K562 (cell line): ENCODE data around the gene UNC13A. TPM values are rescaled to one million over a fixed set of nuclear protein-coding genes. Genes with fewer than 3 reads are reported as not detected.

Experiments used
- ATAC-seq: fragments of 200-7000 bp; cut with Tn5 transposase; 3 replicates; pipeline ENCODE4 v1.9.1; 2020; ENCODE audit warnings: moderate library complexity
- BruUV-seq: library from RNA; stranded (reverse); fragments of 400-500 nt; replicated peaks from 2 replicates; lab custom pipeline; 2021; lab: Mats Ljungman, UMichigan
- CTCF ChIA-PET: fragments of 300-600 bp; formaldehyde crosslinking; extraction: SDS; loops from one replicate; lab custom pipeline; 2021; ENCODE audit warnings: low intra/inter-chr PET ratio; lab: Yijun Ruan, JAX
- POLR2A ChIA-PET: fragments of 300-600, 350-650 bp; sonication (Branson Sonifier 250); formaldehyde crosslinking; extraction: SDS; loops from one replicate; lab custom pipeline; 2021; ENCODE audit warnings: antibody characterized with exemption, inconsistent platforms; lab: Yijun Ruan, JAX
- DNase-seq, 4 experiments: peaks; one replicate each; pipeline versions ENCODE4 v3.0.0 to v3.0.0-alpha.2; 2011 to 2018; ENCODE audit warnings: low spot score in 3 of 4, mixed read lengths in 3 of 4; ENCODE audit errors: extremely low read depth in 1 of 4
- FAIRE-seq: peaks from 2 replicates; lab custom pipeline; 2011; peaks lifted over from hg19 to GRCh38; lab: Jason Lieb, UNC
- H2AFZ ChIP-seq: 2 replicates; pipeline ENCODE4 v1.6.0; 2011; ENCODE audit warnings: low read depth, low read length, control low read depth, inconsistent platforms
- H3K27ac ChIP-seq: fragments of 200-600 bp; 3 replicates; pipeline ENCODE4 v1.8.0; 2011; ENCODE audit warnings: low read depth, mild to moderate bottlenecking, control low read depth, inconsistent platforms, low read length, moderate library complexity, mixed read lengths; ENCODE audit errors: extremely low read depth
- H3K27me3 ChIP-seq, 2 experiments: fragments of 300-600 bp in 1 of 2; 2 replicates in 1 of 2; 3 replicates in 1 of 2; pipeline versions ENCODE4 v1.6.0 to v1.8.0; 2011; ENCODE audit warnings: inconsistent platforms in 2 of 2, low read length in 2 of 2, mild to moderate bottlenecking in 1 of 2, mixed read lengths in 1 of 2, moderate library complexity in 1 of 2; ENCODE audit not compliant: control insufficient read depth in 2 of 2, insufficient read depth in 2 of 2
- H3K36me3 ChIP-seq: fragments of 300-600 bp; 3 replicates; pipeline ENCODE4 v1.8.0; 2011; ENCODE audit warnings: mild to moderate bottlenecking, low read length, inconsistent platforms; ENCODE audit not compliant: control insufficient read depth, insufficient read depth
- H3K4me1 ChIP-seq, 2 experiments: fragments of 200-600 bp in 1 of 2; replicated peaks in 1 of 2; 2 replicates in 1 of 2; 3 replicates in 1 of 2; pipeline versions ENCODE4 v1.5.1 to v1.8.0; 2011; ENCODE audit warnings: inconsistent platforms in 2 of 2, low read length in 2 of 2, mild to moderate bottlenecking in 1 of 2, mixed read lengths in 1 of 2, moderate library complexity in 1 of 2; ENCODE audit not compliant: control insufficient read depth in 2 of 2, insufficient read depth in 2 of 2
- H3K4me2 ChIP-seq: 2 replicates; pipeline ENCODE4 v1.6.1; 2011; ENCODE audit warnings: low read length, control low read depth, inconsistent platforms, mixed read lengths; ENCODE audit not compliant: insufficient read depth
- H3K4me3 ChIP-seq: fragments of 200-600 bp; sonication (generic), shearing (Covaris generic); 2 replicates; pipeline ENCODE4 v1.5.1; 2016; ENCODE audit warnings: control low read depth, inconsistent platforms
- H3K79me2 ChIP-seq: fragments of 200-600 bp; 3 replicates; pipeline ENCODE4 v1.8.0; 2011; ENCODE audit warnings: low read length, inconsistent platforms; ENCODE audit not compliant: control insufficient read depth, insufficient read depth
- H3K9ac ChIP-seq, 2 experiments: 2 replicates each; pipeline versions ENCODE4 v1.6.0 to v1.6.1; 2011; ENCODE audit warnings: low read depth in 2 of 2, low read length in 2 of 2, control low read depth in 1 of 2, inconsistent platforms in 1 of 2, mild to moderate bottlenecking in 1 of 2, mixed read lengths in 1 of 2; ENCODE audit not compliant: insufficient read depth in 1 of 2
- H3K9me1 ChIP-seq: one replicate; pipeline ENCODE4 v1.6.0; 2011; ENCODE audit warnings: inconsistent platforms, mild to moderate bottlenecking, low read length, moderate library complexity; ENCODE audit not compliant: control insufficient read depth, insufficient read depth
- H3K9me3 ChIP-seq: replicated peaks from 2 replicates; pipeline ENCODE4 v1.5.1; 2011; ENCODE audit warnings: low read depth, low read length, inconsistent platforms; ENCODE audit not compliant: control insufficient read depth, insufficient read depth
- H4K20me1 ChIP-seq: replicated peaks from 2 replicates; pipeline ENCODE4 v1.6.1; 2011; ENCODE audit warnings: low read length, inconsistent platforms, mixed read lengths; ENCODE audit not compliant: control insufficient read depth, insufficient read depth
- HIVEP1 ChIP-seq: fragments of 250-450 bp; sonication (Bioruptor Pico); IDR thresholded peaks from 2 replicates; pipeline ENCODE4 v1.4.0; 2020; ENCODE audit warnings: mild to moderate bottlenecking
- PRDM10 ChIP-seq: fragments of 450-650 bp; IDR thresholded peaks from 2 replicates; pipeline ENCODE4 v1.6.1; 2018; ENCODE audit not compliant: partially characterized antibody
- SRSF3 ChIP-seq: fragments of 200-400 bp; formaldehyde crosslinking; IDR thresholded peaks from 2 replicates; pipeline ENCODE4 v1.6.1; 2016; ENCODE audit warnings: mild to moderate bottlenecking, low read length, moderate library complexity; ENCODE audit not compliant: insufficient read depth
- ZBTB33 ChIP-seq: sonication (generic); formaldehyde crosslinking; IDR thresholded peaks from 2 replicates; pipeline ENCODE4 v1.8.1; 2023; ENCODE audit warnings: mild to moderate bottlenecking, missing genetic modification reagents
- WGBS: fragments of 100-300 bp; shearing (Covaris generic); methylation state at CpG from one replicate; pipeline ENCODE4 v1.1.6; 2016; ENCODE audit warnings: low coverage, mixed read lengths; ENCODE audit not compliant: insufficient coverage; ENCODE audit errors: missing lambda C conversion rate; 5-methylcytosine and 5-hydroxymethylcytosine counted together
- in situ Hi-C: fragments of 300-500 bp; cut with MboI; formaldehyde crosslinking; loops from 4 replicates; pipeline ENCODE4 v1.15.0; 2018; ENCODE audit warnings: inconsistent platforms, mixed read lengths
- intact Hi-C: fragments of 100-400 bp; cut with micrococcal nuclease; formaldehyde crosslinking; loops from 2 replicates; pipeline ENCODE4 v1.14.2; 2022
- polyA plus RNA-seq, 8 experiments: library from polyadenylated mRNA; depleted of rRNA in 4 of 8; stranded (reverse) in 5 of 8; unstranded in 3 of 8; fragments of >200 nt; fragmentation: Nextera tagmentation in 2 of 8; fragmentation: Illumina TruSeq in 1 of 8; extraction: Ambion mirVana in 2 of 8; extraction: Trizol in 1 of 8; gene quantifications; 2 replicates each; pipeline versions ENCODE4 v1.2.1 to v1.2.3, GENCODE V29; 2011 to 2014; ENCODE audit warnings: inconsistent platforms in 1 of 8, missing spikeins in 1 of 8
- total RNA-seq, 7 experiments: library from RNA; depleted of rRNA in 6 of 7; stranded (reverse); fragments of >200 nt in 6 of 7; fragmentation: Illumina TruSeq in 2 of 7; extraction: Trizol in 2 of 7; gene quantifications; 2 replicates each; pipeline versions ENCODE4 v1.2.1 to v1.2.3, GENCODE V29; 2011 to 2021; ENCODE audit warnings: low replicate concordance in 1 of 7

UNC13A gene
- total and polyA plus RNA-seq, 9 of the 15 experiments (the other 6 are each of a cell fraction or from before 2014, with no cell fraction given), result 0.03 to 1.0 (median 0.25) TPM

- DNase-seq, result no peak
- no peak overlapping the region for H3K9ac ChIP-seq
- H3K27me3 ChIP-seq, result no peaks in the 10 kb centered on the region; a peak in 1 of 5 replicates
- peaks cover 5% of the 10 kb centered on the region for H4K20me1 ChIP-seq
- intact Hi-C loops (loop anchor here (1.0 kb wide), 1 partner anchor 38 kb away; no protein-coding TSS in a partner anchor), in situ Hi-C loops (no loop called here)
- FAIRE-seq, result no peak
- H3K4me1 ChIP-seq, result peaks cover 2 to 28% of the 10 kb centered on the region in 2 experiments; a peak in 4 of 5 replicates
- BruUV-seq, result no TSS peak
- no peaks in the 10 kb centered on the region for H3K79me2 ChIP-seq
- ChIA-PET POLR2A (interaction anchor here (1.7 kb wide), 1 partner anchor 11 kb away, joined by 6 read pairs; no protein-coding TSS in a partner anchor), CTCF (no interaction called here)
- H3K27ac ChIP-seq, result no peak overlapping the region
- no peaks in the 10 kb centered on the region for H3K36me3 ChIP-seq
- peak overlapping the region; percentile 89; the same call in 1 of the 2 replicates for H3K4me2 ChIP-seq
- H3K9me1 ChIP-seq, result peaks cover 3% of the 10 kb centered on the region
- H3K9me3 ChIP-seq, result peaks cover 8% of the 10 kb centered on the region; the same call in 1 of the 2 replicates
- no peak for TF ChIP-seq HIVEP1 (CRISPR knock-in tag)
- no peak for TF ChIP-seq SRSF3
- TF ChIP-seq PRDM10, result no peak
- peak; percentile 35; the same call in 1 of the 2 replicates for TF ChIP-seq ZBTB33 (CRISPR knock-in tag)
- no peak overlapping the region for H2AFZ ChIP-seq
- H3K4me3 ChIP-seq, result no peak overlapping the region
- ATAC-seq, result no peak
- 18% methylated on average over 7 of the region's 7 CpGs for WGBS
Observed at GRCh38 chr19:17617807-17618192, 70.4 kb downstream of the UNC13A start.
